EH (cell line): Measurements from ENCODE around the gene MACROD2.

Experiments
- DNase-seq: peaks from one replicate; pipeline ENCODE4 v3.0.0-alpha.2; 2015; ENCODE audit warnings: low read depth

The MACROD2 gene

DNA sequence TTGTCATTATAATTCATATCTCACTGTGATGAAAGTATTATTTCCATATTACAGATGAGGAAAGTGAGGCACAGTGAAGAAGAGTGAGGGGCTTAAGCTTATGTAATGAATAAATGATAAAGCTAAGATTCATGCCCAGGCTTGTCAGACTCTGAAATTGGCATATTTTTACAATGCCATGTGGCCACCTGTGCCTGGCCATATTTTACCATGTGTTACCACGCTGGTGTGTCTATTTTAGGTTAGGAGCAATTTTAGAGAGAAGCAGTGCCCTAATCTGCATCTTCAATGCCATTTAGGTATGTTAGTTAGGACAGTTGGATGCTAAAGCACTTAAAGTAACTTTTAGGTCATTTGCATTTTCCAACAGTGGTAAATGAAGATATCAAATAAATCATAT, 530.1 kb downstream of the MACROD2 start:
- DNase-seq = no peak

GRCh38 chr20:14526891-14527290, 531.6 kb downstream of the MACROD2 start:
- no peak for DNase-seq

DNA sequence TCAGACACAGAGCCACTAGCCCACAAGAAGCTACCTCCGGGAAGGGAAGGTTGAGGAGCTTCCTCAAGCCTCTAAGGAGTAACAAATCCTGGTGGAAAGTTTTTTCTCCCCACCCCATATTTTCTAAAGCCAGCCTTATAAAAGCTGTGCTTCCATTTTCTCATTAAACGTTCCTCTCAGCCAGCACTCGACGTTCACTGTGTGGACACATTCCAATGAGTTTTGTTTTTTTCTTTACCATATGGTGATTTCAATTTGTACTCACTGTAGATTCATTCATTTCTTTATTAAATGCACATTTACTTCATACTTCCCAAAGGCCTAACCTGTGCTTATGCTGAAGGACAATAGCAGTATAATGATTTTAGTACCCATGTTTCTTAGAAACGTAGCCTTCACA, 536.5 kb downstream of the MACROD2 start:
- no peak for DNase-seq

DNA sequence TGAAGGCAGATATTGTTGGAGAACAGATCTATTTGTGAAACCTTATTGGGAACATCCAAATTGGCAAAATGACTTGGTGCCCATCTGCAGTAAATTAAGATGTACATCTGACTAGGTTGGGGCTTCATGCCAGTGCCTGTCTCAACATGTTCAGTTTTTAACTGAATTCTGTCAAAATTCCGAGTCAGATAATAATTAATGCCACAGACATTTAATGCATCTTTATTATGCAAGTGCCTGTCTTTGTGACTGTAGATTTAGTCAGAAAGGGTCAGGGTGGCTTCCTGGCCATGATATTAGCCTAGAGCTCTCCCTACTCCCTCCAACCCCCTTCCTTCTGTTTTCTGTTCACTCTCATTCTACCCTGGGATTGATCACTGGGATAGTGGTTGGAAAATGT, 541.4 kb downstream of the MACROD2 start:
- no peak for DNase-seq

- no peak for DNase-seq
Observed at GRCh38 chr20:14538433-14538832, 543.1 kb downstream of the MACROD2 start.

- DNase-seq = no peak
Observed at GRCh38 chr20:14543040-14543439, 547.7 kb downstream of the MACROD2 start.

DNA sequence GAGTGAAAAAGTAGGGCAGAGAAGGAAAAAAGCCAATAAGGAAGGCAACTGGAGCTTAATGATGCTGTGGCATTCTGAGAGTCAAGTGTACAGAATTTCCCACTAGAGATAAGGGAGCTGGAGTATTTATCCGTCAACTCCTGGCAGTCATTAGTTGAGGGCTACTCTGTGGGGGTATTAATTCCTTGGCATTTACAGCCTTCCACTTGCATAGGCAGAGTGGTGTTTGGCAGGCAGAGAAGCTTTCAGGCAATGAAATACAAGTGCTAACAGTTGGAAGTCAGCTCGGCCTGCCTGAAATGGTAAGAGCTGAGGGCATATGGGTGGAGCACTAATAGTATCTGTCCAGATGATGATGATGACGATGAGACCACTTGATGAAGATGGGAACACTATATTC, 549.4 kb downstream of the MACROD2 start:
- no peak for DNase-seq

DNA sequence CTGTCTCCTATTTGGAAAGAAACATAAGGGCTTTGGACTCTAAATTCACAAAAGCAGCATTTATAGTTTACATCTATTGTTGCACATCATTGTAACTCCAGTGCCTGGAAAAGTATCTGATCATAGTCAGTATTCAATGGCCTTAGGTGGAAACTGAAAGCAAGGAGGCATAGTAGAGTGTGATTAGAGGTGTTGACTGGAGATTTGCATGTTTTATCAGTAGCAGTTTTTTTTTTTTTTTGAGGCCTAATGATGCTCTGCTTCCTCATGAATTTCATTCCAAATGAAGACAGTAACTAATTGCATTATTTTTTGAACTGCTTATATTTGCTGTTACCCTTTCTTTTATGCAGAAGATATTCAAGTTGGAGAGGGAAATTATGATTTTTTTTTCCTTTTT, 555.3 kb downstream of the MACROD2 start:
- DNase-seq = no peak

GRCh38 chr20:14553774-14554534, 558.6 kb downstream of the MACROD2 start:
- peak; percentile 23 for DNase-seq

DNA sequence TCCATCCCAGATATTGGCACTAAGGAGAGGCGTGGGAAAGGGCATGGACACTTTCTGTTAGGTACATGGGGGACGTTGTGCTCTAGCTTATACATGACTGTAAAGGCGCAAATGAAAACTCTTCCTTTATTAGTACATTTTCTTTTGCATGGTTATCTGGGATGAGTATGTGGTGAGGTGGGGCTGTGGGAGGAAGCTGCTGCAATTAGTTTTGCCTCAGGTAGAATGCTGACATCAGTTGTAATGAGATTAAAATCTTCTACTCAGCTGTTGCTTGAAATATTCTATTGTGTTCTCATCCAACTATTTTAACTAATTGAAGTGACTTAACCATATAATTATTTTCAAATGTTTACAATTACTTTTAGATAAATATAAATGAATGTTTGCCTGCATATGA, 560.4 kb downstream of the MACROD2 start:
- DNase-seq = no peak

GRCh38 chr20:14556206-14556605, 560.9 kb downstream of the MACROD2 start:
- no peak for DNase-seq

GRCh38 chr20:14559612-14560011, 564.3 kb downstream of the MACROD2 start:
- no peak for DNase-seq

DNA sequence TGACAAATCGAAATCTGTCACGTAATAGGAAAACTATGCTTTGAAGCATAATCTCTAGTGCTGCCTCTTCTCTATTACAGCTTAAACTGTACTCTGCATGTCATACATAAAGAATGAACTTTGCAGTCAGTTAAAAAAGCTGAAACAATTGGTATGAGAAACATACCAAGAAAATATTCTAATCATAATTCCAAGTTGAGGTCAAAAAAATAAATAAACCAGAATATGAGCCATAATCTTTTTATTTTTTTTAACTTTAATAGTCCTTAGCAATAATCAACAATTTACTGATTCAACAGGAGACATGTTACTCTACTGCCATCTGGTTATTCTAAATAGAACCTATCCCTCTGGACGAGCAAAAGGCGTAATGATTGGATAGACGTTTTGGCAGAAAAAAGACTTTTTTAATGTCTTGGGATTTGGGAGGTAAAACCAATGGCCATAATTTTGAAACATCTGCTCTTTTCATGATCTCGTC, 566.5 kb downstream of the MACROD2 start:
- no peak for DNase-seq

- no peak for DNase-seq
Observed at GRCh38 chr20:14562981-14563380, 567.7 kb downstream of the MACROD2 start.

DNA sequence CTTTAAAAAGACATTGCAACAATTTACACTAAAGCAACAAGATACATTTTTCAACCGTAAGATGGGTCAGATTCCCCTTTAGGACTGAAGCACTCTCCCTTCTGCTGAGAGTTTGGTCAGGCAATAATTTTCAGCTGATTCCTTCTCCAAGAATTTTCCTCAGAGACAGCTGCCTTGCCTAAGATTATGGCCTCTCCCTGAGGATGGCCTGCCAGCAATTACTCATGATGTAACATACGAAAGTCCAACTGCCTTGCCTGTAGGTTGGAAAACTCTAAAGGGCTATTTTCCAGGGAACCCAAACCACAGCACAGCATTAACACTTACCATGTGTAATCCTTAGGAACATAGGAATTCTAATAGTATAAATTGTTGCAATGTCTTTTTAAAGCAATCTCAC, 571.2 kb downstream of the MACROD2 start:
- peak; percentile 60 for DNase-seq

DNA sequence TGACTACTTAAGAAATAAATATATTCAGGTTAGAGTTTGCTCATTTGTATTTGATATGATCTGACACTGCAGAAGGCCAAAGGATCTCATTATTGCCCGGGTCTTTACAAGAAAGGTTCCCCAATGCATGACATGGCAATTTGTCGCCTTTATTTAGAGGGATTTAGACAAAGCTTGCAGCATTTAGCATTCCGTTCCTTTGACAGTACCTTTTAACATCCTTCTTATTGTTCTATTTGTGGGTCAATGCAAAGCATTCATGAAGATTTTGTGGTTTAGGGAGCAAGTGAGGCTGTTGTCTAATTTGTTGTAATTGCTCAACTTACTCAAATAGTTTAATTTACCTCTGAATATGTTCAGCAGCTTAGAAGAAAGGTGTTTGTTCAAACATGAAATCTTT, 572.9 kb downstream of the MACROD2 start:
- no peak for DNase-seq

DNA sequence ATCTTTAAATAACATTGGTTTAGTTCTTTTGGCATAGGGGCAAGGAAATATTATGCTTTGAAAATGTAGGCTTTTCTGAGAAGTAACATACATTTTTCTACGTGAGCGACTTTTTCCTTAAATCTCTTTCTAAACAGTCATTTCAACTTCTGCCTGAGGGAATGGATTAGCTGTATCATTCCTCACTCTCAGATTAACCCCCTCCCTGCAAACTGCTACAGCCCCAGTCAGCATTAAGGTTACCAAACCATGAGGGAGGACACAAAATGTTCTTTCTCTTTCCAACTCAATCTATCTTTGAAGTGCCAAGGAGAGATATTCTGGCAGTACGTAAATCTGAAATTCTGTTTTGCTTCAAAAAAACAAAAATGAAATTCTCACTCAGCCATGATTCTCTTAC, 573.4 kb downstream of the MACROD2 start:
- no peak for DNase-seq

GRCh38 chr20:14569641-14570040, 574.3 kb downstream of the MACROD2 start:
- DNase-seq = no peak

DNA sequence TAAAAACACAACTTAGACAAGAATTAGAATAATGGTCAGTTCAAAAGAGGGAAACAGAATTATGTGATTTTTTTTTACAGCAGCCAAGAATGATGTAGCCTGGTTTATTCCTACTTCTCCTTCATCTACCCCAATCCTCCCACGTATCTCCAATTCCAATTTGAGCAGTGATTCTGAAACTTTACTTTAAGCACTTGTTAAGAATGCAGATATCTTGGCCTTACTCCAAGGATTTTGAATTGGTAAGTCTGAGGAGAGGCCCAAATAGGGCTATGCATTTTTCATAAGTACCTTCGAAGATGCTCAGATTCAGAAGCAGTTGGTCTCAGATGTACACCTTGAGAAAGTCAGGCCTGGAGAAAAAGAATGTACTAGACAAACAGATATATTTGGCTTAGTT, 575.5 kb downstream of the MACROD2 start:
- no peak for DNase-seq

DNA sequence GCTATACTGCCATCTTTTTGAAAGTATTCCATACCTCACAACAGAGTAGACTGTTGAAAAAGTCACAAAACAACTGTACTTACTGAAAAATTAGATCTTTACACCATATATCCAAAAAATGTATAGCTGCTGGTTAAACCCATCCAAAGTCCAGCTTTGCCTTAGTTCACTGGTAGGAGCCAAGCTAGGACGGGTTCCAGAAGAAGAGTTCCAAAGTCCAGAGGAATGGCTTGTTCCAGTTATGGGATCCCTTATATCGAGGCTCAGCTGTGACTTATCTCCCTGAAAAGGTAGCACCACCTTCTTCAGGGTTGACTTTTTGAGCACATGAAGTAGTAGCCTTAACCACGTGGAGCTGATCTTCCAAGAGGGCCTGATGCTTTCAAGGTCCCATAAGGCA, 578.4 kb downstream of the MACROD2 start:
- no peak for DNase-seq

GRCh38 chr20:14576196-14576877, 581.0 kb downstream of the MACROD2 start:
- no peak for DNase-seq

GRCh38 chr20:14580418-14581074, 585.2 kb downstream of the MACROD2 start:
- DNase-seq = no peak

GRCh38 chr20:14581731-14582130, 586.4 kb downstream of the MACROD2 start:
- DNase-seq = no peak
